PC-9 (cell line): ENCODE measurements around the gene DRAP1. TPM values are rescaled to one million over a fixed set of nuclear protein-coding genes. Genes with fewer than 3 reads are reported as not detected.

Source experiments
- BruUV-seq: library from RNA; stranded (reverse); fragments of 400-500 nt; replicated peaks from 2 replicates; lab custom pipeline; 2021; lab: Mats Ljungman, UMichigan
- CTCF ChIA-PET: fragments of 300-600 bp; sonication (Branson Sonifier 250); formaldehyde crosslinking; loops from one replicate; lab custom pipeline; 2022; ENCODE audit warnings: antibody characterized with exemption; lab: Charles Lee
- POLR2A ChIA-PET: fragments of 300-600 bp; sonication (Branson Sonifier 250); formaldehyde crosslinking; loops from one replicate; lab custom pipeline; 2022; ENCODE audit warnings: antibody characterized with exemption; ENCODE audit not compliant: unreplicated experiment; lab: Charles Lee
- DNase-seq, 2 experiments: peaks; one replicate each; pipeline versions ENCODE4 v3.0.0 to v3.0.0-alpha.2; 2015 to 2022; ENCODE audit warnings: mixed read lengths in 1 of 2
- H2AFZ ChIP-seq: fragments of 200-600 bp; sonication (generic); 2 replicates; pipeline ENCODE4 v1.8.1; 2017; ENCODE audit warnings: antibody characterized with exemption
- H3F3A ChIP-seq: fragments of 200-600 bp; sonication (generic); 2 replicates; pipeline ENCODE4 v1.8.1; 2017; ENCODE audit warnings: antibody characterized with exemption, mild to moderate bottlenecking, low read depth; ENCODE audit not compliant: insufficient read depth
- H3K27ac ChIP-seq: fragments of 200-600 bp; sonication (generic); 2 replicates; pipeline ENCODE4 v1.6.1; 2016; ENCODE audit warnings: mixed run types
- H3K27me3 ChIP-seq: fragments of 200-600 bp; sonication (generic); 2 replicates; pipeline ENCODE4 v1.6.1; 2016; ENCODE audit warnings: low read depth, mixed run types; ENCODE audit not compliant: insufficient read depth
- H3K36me3 ChIP-seq: fragments of 200-600 bp; sonication (generic); 2 replicates; pipeline ENCODE4 v1.6.1; 2016; ENCODE audit warnings: low read depth, mixed run types
- H3K4me1 ChIP-seq: fragments of 200-600 bp; sonication (generic); replicated peaks from 2 replicates; pipeline ENCODE4 v1.6.1; 2016; ENCODE audit warnings: mixed run types; ENCODE audit not compliant: insufficient read depth
- H3K4me2 ChIP-seq: fragments of 200-600 bp; sonication (generic); 2 replicates; pipeline ENCODE4 v1.6.1; 2017; ENCODE audit warnings: mixed run types
- H3K4me3 ChIP-seq: fragments of 200-600 bp; sonication (generic); 2 replicates; pipeline ENCODE4 v1.6.1; 2016; ENCODE audit warnings: mixed run types
- H3K79me2 ChIP-seq: fragments of 200-600 bp; sonication (generic); 2 replicates; pipeline ENCODE4 v1.6.1; 2017; ENCODE audit warnings: low read depth, mixed run types
- H3K9me2 ChIP-seq: fragments of 200-600 bp; sonication (generic); 2 replicates; pipeline ENCODE4 v1.8.1; 2017; ENCODE audit warnings: mild to moderate bottlenecking; ENCODE audit not compliant: insufficient read depth
- H3K9me3 ChIP-seq: fragments of 200-600 bp; sonication (generic); 2 replicates; pipeline ENCODE4 v1.8.1; 2016; ENCODE audit warnings: low read depth; ENCODE audit not compliant: insufficient read depth
- H4K20me1 ChIP-seq: fragments of 200-600 bp; sonication (generic); 2 replicates; pipeline ENCODE4 v1.8.1; 2017; ENCODE audit not compliant: insufficient read depth
- EZH2 ChIP-seq: fragments of 200-600 bp; sonication (generic); IDR thresholded peaks from 2 replicates; pipeline ENCODE4 v1.8.0; 2017; ENCODE audit warnings: antibody characterized with exemption, low read depth
- intact Hi-C: fragments of 100-400 bp; cut with micrococcal nuclease; formaldehyde crosslinking; loops from one replicate; pipeline ENCODE4 v1.10.0; 2022; ENCODE audit not compliant: unreplicated experiment
- total RNA-seq: library from RNA; stranded (reverse); gene quantifications from 2 replicates; pipeline ENCODE4 v1.2.3, GENCODE V29; 2021
- TF ChIP-seq, protein P1 (sequence below): fragments of 200-600 bp; sonication (generic); conservative IDR thresholded peaks from 2 replicates; pipeline ENCODE4 v1.6.1; 2017; ENCODE audit warnings: mixed run types, antibody characterized with exemption, mild to moderate bottlenecking, moderate library complexity

Gene DRAP1
- total RNA-seq, 1 experiment from 2014 or later, result 220 TPM

- peaks cover 56% of the 10 kb centered on the region for H3K79me2 ChIP-seq
- ChIA-PET CTCF (interaction anchor here (0.5 to 0.6 kb wide), 2 partner anchors 71 to 138 kb away, joined by 3 to 6 read pairs; no protein-coding TSS in a partner anchor), POLR2A (interaction anchor here (0.5 to 1.6 kb wide), 15 partner anchors 9 to 1561 kb away, joined by 3 to 19 read pairs (median 5); partner anchors contain the start of genes BANF1, CCDC85B and FIBP)
- no peaks in the 10 kb centered on the region for H3K9me2 ChIP-seq
- intact Hi-C loops, result no loop called here
- H3K36me3 ChIP-seq, result peaks cover 27% of the 10 kb centered on the region
- no peaks in the 10 kb centered on the region for H3K27me3 ChIP-seq
- H3K4me1 ChIP-seq, result peaks cover 71% of the 10 kb centered on the region
- peaks cover 35% of the 10 kb centered on the region for H4K20me1 ChIP-seq
- no peak for TF ChIP-seq EZH2
- peaks cover 73% of the 10 kb centered on the region for H3F3A ChIP-seq
- H3K27ac ChIP-seq, result peak within 1 kb of the TSS; percentile 95
- H2AFZ ChIP-seq, result peak within 1 kb of the TSS; percentile 29; the same call in 1 of the 2 replicates
- H3K4me3 ChIP-seq, result peak within 1 kb of the TSS; percentile 96
- DNase-seq, result peak; percentile 97 to 100
- peak within 1 kb of the TSS; percentile 91 for H3K4me2 ChIP-seq
- H3K9me3 ChIP-seq, result no peaks in the 10 kb centered on the region
- BruUV-seq, result no TSS peak
These were observed 18.9 kb upstream of the DRAP1 start, which contains the start of gene FOSL1 for GRCh38 chr11:65900125-65900898. TSS of gene FOSL1 (minus strand) at chr11:65900388. CDS start at chr11:65900339, 49 bp downstream.

GRCh38 chr11:65900899-65901180, 18.4 kb upstream of the DRAP1 start:
- no peak overlapping the region for H2AFZ ChIP-seq
- TF ChIP-seq EZH2, result no peak
- TF ChIP-seq, protein P1, sequence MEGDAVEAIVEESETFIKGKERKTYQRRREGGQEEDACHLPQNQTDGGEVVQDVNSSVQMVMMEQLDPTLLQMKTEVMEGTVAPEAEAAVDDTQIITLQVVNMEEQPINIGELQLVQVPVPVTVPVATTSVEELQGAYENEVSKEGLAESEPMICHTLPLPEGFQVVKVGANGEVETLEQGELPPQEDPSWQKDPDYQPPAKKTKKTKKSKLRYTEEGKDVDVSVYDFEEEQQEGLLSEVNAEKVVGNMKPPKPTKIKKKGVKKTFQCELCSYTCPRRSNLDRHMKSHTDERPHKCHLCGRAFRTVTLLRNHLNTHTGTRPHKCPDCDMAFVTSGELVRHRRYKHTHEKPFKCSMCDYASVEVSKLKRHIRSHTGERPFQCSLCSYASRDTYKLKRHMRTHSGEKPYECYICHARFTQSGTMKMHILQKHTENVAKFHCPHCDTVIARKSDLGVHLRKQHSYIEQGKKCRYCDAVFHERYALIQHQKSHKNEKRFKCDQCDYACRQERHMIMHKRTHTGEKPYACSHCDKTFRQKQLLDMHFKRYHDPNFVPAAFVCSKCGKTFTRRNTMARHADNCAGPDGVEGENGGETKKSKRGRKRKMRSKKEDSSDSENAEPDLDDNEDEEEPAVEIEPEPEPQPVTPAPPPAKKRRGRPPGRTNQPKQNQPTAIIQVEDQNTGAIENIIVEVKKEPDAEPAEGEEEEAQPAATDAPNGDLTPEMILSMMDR, result no peak
- ChIA-PET CTCF (interaction anchor here (0.5 to 0.6 kb wide), 3 partner anchors 70 to 138 kb away, joined by 3 to 14 read pairs (median 6); no protein-coding TSS in a partner anchor), POLR2A (interaction anchor here (0.5 to 1.6 kb wide), 14 partner anchors 8 to 1560 kb away, joined by 3 to 19 read pairs (median 5); partner anchors contain the start of genes BANF1, CCDC85B and FIBP)
- no peaks in the 10 kb centered on the region for H3K9me3 ChIP-seq
- H3K36me3 ChIP-seq, result peaks cover 25% of the 10 kb centered on the region
- H4K20me1 ChIP-seq, result peaks cover 30% of the 10 kb centered on the region
- peak overlapping the region; percentile 74 for H3K4me2 ChIP-seq
- H3K27me3 ChIP-seq, result no peaks in the 10 kb centered on the region
- BruUV-seq, result TSS peak; percentile 62
- H3K27ac ChIP-seq, result peak overlapping the region; percentile 76
- DNase-seq, result no peak
- no peaks in the 10 kb centered on the region for H3K9me2 ChIP-seq
- H3K4me3 ChIP-seq, result peak overlapping the region; percentile 45; the same call in 1 of the 2 replicates
- peaks cover 70% of the 10 kb centered on the region for H3K4me1 ChIP-seq
- intact Hi-C loops, result no loop called here
- H3F3A ChIP-seq, result peaks cover 67% of the 10 kb centered on the region
- peaks cover 50% of the 10 kb centered on the region for H3K79me2 ChIP-seq

DNA sequence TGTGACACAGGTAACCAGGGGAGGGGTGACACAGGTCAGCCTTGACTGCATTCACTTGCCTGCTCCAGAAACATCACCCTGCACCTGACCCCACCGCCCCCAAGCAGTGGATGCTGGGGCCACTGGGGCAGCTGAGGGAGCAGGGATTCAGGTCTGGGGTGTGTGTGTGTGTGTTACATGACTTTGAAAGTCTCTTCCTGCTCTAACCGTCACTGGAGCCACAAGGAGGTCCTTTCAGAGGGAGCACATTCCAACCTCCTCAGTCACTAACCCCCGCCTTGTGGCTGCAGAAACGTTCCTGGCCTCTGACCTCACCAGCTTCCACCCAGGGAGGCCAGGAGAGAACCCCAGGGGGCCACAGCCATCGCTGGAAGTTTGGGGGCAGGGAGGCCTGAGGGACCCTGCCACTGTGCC, 16.2 kb upstream of the DRAP1 start:
- ChIA-PET CTCF (interaction anchor here (0.6 to 1.4 kb wide), 3 partner anchors 9 to 71 kb away, joined by 3 to 11 read pairs (median 3); no protein-coding TSS in a partner anchor), POLR2A (interaction anchor here (0.5 to 1.0 kb wide), 5 partner anchors 9 to 477 kb away, joined by 3 to 7 read pairs (median 4); partner anchors contain the start of gene MALAT1)
- Histone ChIP-seq H3K27me3 (no peaks in the 10 kb centered on the region), H3K9me3 (no peaks in the 10 kb centered on the region), H2AFZ (0 out of 2 replicates have a peak overlapping the region, but pooled peaks have one; percentile 5), H4K20me1 (peaks cover 10% of the 10 kb centered on the region), H3F3A (peaks cover 58% of the 10 kb centered on the region), H3K27ac (peak overlapping the region; percentile 76), H3K79me2 (peaks cover 28% of the 10 kb centered on the region), H3K36me3 (peaks cover 10% of the 10 kb centered on the region; the same call in 1 of the 2 replicates), H3K4me2 (peak overlapping the region; percentile 74), H3K9me2 (no peaks in the 10 kb centered on the region), H3K4me3 (no peak overlapping the region; the same call in 1 of the 2 replicates), H3K4me1 (peaks cover 66% of the 10 kb centered on the region)
- DNase-seq, result peak; percentile 91 to 95
- TF ChIP-seq EZH2, result no peak
- TF ChIP-seq, protein P1, result no peak
- BruUV-seq, result no TSS peak
- intact Hi-C loops, result loop anchor here (1.0 kb wide), 1 partner anchor 12 kb away; no protein-coding TSS in a partner anchor
